OCI-LY3 (cell line): Measurements from ENCODE around the gene FBXL13.

ENCODE experiments used
- H2AFZ ChIP-seq: fragments of 200-600, 300-600 bp; shearing (Covaris generic); 2 replicates; pipeline ENCODE4 v1.6.0; 2014; ENCODE audit warnings: antibody characterized with exemption, low read depth, low read length
- H3K27ac ChIP-seq: fragments of 200-600, 300-600 bp; sonication (generic); 2 replicates; pipeline ENCODE4 v1.5.1; 2014; ENCODE audit warnings: mild to moderate bottlenecking, low read length, moderate library complexity, mixed read lengths
- H3K27me3 ChIP-seq: fragments of 200-600, 300-600 bp; sonication (generic); 2 replicates; pipeline ENCODE4 v1.6.1; 2014; ENCODE audit warnings: low read depth, low read length, mixed read lengths
- H3K36me3 ChIP-seq: fragments of 200-600, 300-600 bp; sonication (generic); replicated peaks from 2 replicates; pipeline ENCODE3; 2014; ENCODE audit warnings: low read depth, low read length, mixed read lengths
- H3K4me1 ChIP-seq: fragments of 300-600, 200-600 bp; sonication (generic); 2 replicates; pipeline ENCODE4 v1.6.1; 2014; ENCODE audit warnings: low read length, mixed read lengths
- H3K4me2 ChIP-seq: fragments of 200-600, 300-600 bp; sonication (generic); 2 replicates; pipeline ENCODE4 v1.6.1; 2014; ENCODE audit warnings: low read length, mixed read lengths
- H3K4me3 ChIP-seq: fragments of 300-600, 200-600 bp; sonication (generic); 2 replicates; pipeline ENCODE4 v1.5.1; 2014; ENCODE audit warnings: antibody characterized with exemption, mild to moderate bottlenecking, low read length, moderate library complexity
- H3K79me2 ChIP-seq: fragments of 300-600, 200-600 bp; shearing (Covaris generic); 2 replicates; pipeline ENCODE4 v1.6.1; 2014; ENCODE audit warnings: mild to moderate bottlenecking, low read length, mixed read lengths
- H3K9ac ChIP-seq: fragments of 300-600, 200-600 bp; shearing (Covaris generic); 2 replicates; pipeline ENCODE4 v1.6.0; 2014; ENCODE audit warnings: mild to moderate bottlenecking, low read length, moderate library complexity
- H3K9me3 ChIP-seq: fragments of 200-600, 300-600 bp; shearing (Covaris generic); 2 replicates; pipeline ENCODE4 v1.6.1; 2014; ENCODE audit warnings: low read length, mixed read lengths; ENCODE audit not compliant: insufficient read depth
- H4K20me1 ChIP-seq: fragments of 200-600, 300-600 bp; sonication (generic); 2 replicates; pipeline ENCODE4 v1.6.1; 2016; ENCODE audit warnings: low read length, mixed read lengths; ENCODE audit not compliant: insufficient read depth
- EZH2phosphoT487 ChIP-seq: fragments of 200-600 bp; shearing (Covaris generic); IDR thresholded peaks from 2 replicates; pipeline ENCODE4 v1.6.1; 2018; ENCODE audit warnings: antibody characterized with exemption, mixed run types, low read depth
- TF ChIP-seq, protein P1 (sequence below): fragments of 200-600, 300-600 bp; sonication (generic); IDR thresholded peaks from 2 replicates; pipeline ENCODE4 v1.5.1; 2014; ENCODE audit warnings: antibody characterized with exemption, low read length, low read depth

The FBXL13 gene

GRCh38 chr7:102992938-102993717 lies 81.5 kb downstream of the FBXL13 start:
- Histone ChIP-seq H3K79me2 (no peaks in the 10 kb centered on the region), H3K4me1 (no peaks in the 10 kb centered on the region), H3K36me3 (no peaks in the 10 kb centered on the region), H3K4me2 (no peak overlapping the region), H3K27me3 (no peaks in the 10 kb centered on the region), H4K20me1 (no peaks in the 10 kb centered on the region), H3K4me3 (no peak overlapping the region), H3K27ac (no peak overlapping the region), H3K9me3 (0 out of 2 replicates have a peak, but pooled peaks cover 3% of the 10 kb centered on the region), H3K9ac (no peak overlapping the region), H2AFZ (no peak overlapping the region)
- TF ChIP-seq, protein P1, sequence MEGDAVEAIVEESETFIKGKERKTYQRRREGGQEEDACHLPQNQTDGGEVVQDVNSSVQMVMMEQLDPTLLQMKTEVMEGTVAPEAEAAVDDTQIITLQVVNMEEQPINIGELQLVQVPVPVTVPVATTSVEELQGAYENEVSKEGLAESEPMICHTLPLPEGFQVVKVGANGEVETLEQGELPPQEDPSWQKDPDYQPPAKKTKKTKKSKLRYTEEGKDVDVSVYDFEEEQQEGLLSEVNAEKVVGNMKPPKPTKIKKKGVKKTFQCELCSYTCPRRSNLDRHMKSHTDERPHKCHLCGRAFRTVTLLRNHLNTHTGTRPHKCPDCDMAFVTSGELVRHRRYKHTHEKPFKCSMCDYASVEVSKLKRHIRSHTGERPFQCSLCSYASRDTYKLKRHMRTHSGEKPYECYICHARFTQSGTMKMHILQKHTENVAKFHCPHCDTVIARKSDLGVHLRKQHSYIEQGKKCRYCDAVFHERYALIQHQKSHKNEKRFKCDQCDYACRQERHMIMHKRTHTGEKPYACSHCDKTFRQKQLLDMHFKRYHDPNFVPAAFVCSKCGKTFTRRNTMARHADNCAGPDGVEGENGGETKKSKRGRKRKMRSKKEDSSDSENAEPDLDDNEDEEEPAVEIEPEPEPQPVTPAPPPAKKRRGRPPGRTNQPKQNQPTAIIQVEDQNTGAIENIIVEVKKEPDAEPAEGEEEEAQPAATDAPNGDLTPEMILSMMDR, result no peak
- TF ChIP-seq EZH2phosphoT487, result no peak

GRCh38 chr7:102992509-102992937 lies 82.1 kb downstream of the FBXL13 start:
- H3K27me3 ChIP-seq, result no peaks in the 10 kb centered on the region
- no peaks in the 10 kb centered on the region for H3K4me1 ChIP-seq
- H3K4me2 ChIP-seq, result no peak overlapping the region
- H3K9ac ChIP-seq, result no peak overlapping the region
- no peaks in the 10 kb centered on the region for H3K79me2 ChIP-seq
- no peak overlapping the region for H3K27ac ChIP-seq
- H3K36me3 ChIP-seq, result no peaks in the 10 kb centered on the region
- H3K4me3 ChIP-seq, result no peak overlapping the region
- H3K9me3 ChIP-seq, result 0 out of 2 replicates have a peak, but pooled peaks cover 3% of the 10 kb centered on the region
- no peaks in the 10 kb centered on the region for H4K20me1 ChIP-seq
- H2AFZ ChIP-seq, result no peak overlapping the region
- no peak for TF ChIP-seq EZH2phosphoT487
- TF ChIP-seq, protein P1, result no peak

DNA sequence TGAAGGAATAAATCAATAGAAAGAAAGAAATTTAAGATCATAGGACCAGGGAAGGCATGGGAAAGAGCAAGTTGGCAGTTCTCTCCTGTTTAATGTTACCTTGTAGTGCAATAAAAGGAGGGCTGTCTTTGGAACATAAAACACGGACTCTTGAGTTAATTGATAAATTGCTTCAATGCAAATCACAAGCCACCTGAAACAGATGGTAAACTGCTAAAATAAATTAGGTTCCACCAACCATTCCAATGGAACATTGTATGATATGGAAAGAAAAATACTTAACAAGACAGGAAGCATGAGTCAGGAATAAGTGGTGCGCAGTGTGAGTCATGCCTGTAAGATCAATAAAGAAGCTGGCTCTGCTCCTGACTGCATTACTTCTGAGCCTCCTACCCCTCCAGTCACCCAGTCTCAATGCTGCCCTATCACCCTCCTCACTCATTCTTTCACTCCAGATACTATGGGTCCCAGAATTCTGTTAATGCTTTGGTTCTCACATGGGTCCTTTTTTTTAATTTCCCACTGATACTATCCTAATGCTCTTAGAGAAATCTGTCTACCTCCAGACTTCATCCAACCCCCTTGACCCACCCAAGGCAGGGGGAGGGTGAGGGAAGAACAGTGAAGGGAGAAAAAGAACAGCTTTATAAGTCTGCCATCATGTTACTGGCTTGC lies 82.9 kb downstream of the FBXL13 start:
- H3K4me1 ChIP-seq, result no peaks in the 10 kb centered on the region
- H3K79me2 ChIP-seq, result no peaks in the 10 kb centered on the region
- no peaks in the 10 kb centered on the region for H4K20me1 ChIP-seq
- H3K27ac ChIP-seq, result no peak overlapping the region
- H3K27me3 ChIP-seq, result no peaks in the 10 kb centered on the region
- 0 out of 2 replicates have a peak, but pooled peaks cover 3% of the 10 kb centered on the region for H3K9me3 ChIP-seq
- no peak overlapping the region for H3K4me3 ChIP-seq
- no peaks in the 10 kb centered on the region for H3K36me3 ChIP-seq
- TF ChIP-seq EZH2phosphoT487, result no peak
- TF ChIP-seq, protein P1, result no peak
- no peak overlapping the region for H2AFZ ChIP-seq
- H3K9ac ChIP-seq, result no peak overlapping the region
- no peak overlapping the region for H3K4me2 ChIP-seq

DNA sequence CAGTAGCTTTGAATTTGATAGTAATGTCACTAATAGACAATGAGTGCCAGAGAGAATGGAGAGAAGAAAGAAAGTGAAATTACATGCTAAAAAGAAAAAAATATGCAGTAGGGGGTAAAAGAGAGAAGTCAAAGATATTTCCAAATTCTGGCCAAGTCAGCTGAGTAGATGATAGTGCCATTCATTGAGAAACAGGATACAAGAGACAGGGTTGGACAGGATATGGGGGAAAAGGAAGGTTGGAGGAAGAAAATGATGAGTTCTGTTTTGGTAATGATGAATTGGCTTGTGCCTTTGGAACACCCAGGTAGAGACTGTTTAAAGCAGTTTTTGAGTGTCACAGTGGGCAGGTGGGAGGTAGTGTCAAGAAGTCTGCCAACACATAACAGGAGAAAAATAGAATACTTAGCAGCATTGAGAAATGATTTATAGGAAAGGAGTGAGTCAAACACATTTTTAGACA lies 83.5 kb downstream of the FBXL13 start:
- Histone ChIP-seq H2AFZ (no peak overlapping the region), H3K27me3 (no peaks in the 10 kb centered on the region), H3K4me3 (no peak overlapping the region), H3K36me3 (no peaks in the 10 kb centered on the region), H3K9ac (no peak overlapping the region), H3K4me1 (no peaks in the 10 kb centered on the region), H3K4me2 (no peak overlapping the region), H3K79me2 (no peaks in the 10 kb centered on the region), H4K20me1 (no peaks in the 10 kb centered on the region), H3K9me3 (0 out of 2 replicates have a peak, but pooled peaks cover 3% of the 10 kb centered on the region), H3K27ac (no peak overlapping the region)
- TF ChIP-seq, protein P1, result no peak
- no peak for TF ChIP-seq EZH2phosphoT487
